Inflammatory macrophage (primary cell): ENCODE measurements around the gene RILPL1.
"Not testable (repeated sequence)": the region's sequence is repeated elsewhere in the genome, so short reads cannot be mapped to it uniquely, and the experiment has no call there.

Source experiments
- DNase-seq, 2 donors: peaks; one replicate each; pipeline ENCODE4 v3.0.0-alpha.2; 2020 to 2022

The RILPL1 gene

GRCh38 chr12:123529686-123530085, 3.8 kb downstream of the RILPL1 start:
- peak; percentile 56 to 66 for DNase-seq

DNA sequence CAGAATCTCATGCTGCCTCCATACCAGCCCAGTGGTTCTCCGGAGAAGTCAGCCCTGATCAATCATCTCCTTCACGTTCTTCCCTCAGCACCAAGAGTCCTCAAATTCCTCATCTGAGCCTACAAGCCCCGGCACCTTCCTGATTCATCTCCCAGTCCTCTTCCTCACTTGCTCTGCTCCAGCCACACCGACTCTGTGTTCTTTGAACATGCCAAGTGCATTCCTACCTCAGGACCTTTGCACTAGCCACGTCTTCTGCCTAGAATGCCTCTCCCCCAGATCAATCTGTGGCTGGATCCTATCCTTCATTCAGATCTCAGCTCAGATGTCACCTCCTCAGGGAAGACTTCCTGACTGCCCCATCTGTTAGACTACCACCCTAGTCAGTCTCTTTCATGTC, 4.7 kb downstream of the RILPL1 start:
- DNase-seq, result no peak

DNA sequence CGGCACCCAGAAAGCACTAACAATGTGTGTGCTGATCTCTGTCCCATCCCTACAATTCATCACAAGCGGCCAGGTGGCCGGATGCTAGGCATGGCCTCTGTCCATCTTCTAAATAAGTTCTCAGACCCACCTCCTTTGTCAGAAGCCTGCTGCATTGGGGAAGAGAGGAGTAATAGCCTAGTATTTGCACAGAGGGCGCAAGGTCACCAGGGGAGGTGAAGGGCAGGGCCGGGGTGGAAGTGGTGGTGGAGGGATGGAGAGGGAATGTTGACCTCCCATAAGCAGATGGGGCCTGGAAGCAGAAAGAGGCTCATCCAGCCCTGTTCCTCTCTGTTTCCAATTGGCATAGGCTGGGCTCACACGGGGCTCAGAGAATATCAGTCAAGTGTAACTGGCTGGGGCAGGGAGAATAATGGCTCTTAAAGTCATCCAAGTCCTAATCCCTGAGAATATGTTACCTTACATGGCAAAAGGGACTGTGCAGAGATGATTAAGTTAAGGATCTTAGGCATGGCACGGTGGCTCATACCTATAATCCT, 6.9 kb downstream of the RILPL1 start:
- DNase-seq, result no peak

DNA sequence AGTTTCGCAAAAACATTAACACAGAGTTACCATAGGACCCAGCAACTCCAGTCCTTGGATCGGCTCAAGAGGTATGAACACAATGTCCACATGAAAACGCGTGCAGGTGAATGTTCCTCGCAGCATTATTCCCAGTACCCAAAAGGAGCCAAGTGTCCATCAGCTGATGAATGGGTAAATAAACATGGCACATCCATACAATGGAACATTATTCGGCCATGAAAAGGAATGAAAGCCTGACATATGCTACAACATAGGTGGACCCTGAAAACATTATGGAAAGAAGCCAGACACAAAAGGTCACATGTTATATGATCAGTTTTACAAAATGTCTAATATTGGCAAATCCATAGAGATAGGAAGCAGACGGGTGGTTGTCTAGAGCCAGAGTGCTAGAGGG, 9.1 kb downstream of the RILPL1 start:
- no peak for DNase-seq

DNA sequence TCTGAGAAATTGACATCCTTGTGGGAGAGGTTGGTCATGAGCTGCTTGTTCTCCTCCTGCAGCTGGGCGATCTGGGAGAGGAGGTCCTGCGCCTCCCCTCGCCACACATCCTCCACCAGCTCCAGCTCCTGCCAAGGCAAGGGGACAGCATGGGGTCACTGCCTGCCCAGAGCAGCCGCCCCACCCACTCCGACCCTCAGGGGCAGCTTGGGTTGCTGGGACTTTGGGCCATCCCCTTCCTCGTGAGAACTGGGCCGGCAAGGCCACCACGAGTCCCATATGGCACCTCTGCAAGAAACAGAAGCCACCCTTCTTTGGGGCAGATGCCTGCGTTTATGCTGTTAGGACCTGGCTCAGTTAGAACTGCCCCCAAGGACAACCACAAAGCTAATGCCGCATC, 10.0 kb downstream of the RILPL1 start:
- DNase-seq, result no peak

GRCh38 chr12:123522164-123522563, 11.4 kb downstream of the RILPL1 start:
- no peak for DNase-seq

DNA sequence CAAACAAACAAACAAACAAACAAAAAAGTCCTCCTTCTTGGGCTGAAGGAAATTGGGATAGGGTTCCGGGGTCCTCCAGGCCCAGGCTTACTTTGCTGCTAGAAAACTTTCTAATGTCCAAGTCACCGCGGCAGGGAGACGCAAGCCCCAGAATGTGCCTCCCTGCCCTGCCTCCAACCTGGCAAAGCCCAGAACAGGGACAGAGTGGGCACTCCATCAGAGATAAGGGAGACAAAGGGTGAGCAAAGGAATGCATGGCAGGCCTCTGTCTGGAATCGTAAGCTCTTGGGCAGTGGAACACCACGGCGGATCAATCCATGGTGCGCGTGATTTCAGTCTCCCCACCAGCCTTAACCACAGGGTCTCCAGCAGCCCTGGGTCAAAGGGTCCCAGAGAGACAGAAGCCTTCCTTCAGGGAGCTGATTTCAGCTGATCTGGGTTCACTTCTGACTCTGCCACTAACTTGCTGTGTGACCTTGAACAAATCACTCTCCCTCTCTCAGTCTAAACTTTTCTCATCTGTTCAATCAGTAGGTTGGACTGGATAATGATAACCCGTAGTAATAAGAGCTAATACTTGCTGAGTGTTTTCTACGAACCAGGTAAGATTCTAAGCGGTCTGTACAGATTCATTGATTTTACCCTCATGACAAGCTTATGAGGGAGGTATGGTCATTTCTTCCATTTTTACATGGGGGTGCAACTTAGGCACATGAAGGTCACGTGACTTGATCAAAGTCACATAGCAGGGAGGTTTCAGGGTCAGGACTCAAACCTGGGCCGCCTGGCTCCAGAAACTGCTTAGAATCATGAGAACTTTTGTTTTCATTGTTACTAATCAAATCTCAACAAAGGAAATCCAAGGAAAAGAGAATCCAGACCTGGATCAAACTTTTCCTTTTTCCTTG, 12.7 kb downstream of the RILPL1 start:
- DNase-seq, result no peak

- peak; percentile 47 to 56 for DNase-seq
Measured at GRCh38 chr12:123519141-123520001, 14.1 kb downstream of the RILPL1 start.

GRCh38 chr12:123516216-123516780, 17.2 kb downstream of the RILPL1 start:
- DNase-seq, result no peak

DNA sequence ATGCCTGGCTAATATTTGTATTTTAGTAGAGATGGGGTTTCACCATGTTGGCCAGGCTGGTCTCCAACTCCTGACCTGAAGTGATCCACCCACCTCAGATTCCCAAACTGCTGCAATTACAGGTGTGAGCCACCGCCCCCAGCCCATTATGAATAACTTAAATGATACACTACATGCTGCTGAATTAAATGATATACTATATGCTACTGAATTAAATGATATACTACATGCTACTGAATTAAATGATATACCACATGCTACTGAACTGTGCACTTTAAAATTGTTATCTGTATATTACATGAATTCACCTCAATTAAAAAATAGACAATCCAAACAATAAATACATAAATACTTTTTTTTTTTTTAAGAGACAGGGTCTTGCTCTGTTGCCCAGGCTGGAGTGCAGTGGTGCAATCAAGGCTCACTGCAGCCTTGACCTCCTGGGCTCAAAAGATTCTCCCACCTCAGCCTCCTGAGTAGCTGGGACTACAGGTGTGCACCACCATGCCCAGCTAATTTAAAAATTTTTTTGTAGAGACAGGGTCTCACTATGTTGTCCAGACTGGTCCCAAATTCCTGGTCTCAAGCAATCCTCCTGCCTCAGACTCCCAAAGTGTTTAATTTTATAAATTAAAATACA, 18.8 kb downstream of the RILPL1 start:
- not testable (repeated sequence) for DNase-seq

- no peak for DNase-seq
Measured at GRCh38 chr12:123513805-123514204, 19.7 kb downstream of the RILPL1 start.

GRCh38 chr12:123512838-123513665, 20.5 kb downstream of the RILPL1 start:
- DNase-seq, result no peak

DNA sequence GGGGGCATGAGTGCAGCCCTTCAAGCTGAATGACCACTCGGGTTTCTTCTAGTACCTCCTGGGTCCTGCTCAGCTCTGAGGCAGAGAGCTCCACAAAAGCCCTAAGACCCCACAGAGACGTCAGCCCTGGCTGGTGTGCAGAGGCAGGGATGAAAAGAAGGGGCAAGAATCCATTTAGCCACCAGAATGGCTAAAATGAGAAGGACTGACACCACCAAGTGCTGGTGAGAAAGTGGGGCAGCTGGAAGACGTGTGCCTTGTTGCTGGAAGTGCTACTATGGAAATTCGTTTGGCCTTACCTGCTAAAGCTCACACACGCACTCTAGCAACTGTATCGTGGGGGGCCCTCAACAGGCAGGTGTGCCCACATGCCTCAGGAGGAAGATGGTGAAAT, 26.7 kb downstream of the RILPL1 start:
- DNase-seq, result no peak

- no peak for DNase-seq
Measured at GRCh38 chr12:123506059-123506842, 27.3 kb downstream of the RILPL1 start.

DNA sequence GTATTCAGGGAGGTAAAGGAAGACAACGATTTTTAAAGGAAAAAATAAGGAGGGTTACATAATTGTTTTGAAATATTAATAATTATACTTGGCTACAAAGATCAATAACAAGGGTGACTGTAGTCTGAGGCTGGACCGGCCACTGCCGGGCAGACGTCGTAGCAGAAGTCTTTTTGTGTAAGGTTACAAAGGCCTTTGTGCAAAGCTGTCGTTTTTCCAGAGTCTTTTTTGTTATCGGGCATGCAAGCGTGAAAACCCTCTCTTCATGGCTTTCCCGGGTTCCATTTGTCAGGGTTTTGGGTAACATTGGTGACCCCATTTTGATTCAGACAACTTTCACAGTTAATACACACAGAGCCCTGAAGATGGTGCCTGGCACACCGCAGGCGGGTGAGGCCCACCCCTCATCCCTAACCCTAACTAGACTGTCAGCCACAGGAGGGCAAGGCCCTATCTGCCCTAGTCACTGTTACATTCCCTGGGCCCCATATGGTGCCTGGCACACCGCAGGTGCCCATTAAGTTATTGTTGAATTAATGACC, 31.3 kb downstream of the RILPL1 start:
- no peak for DNase-seq

GRCh38 chr12:123499332-123499731, 34.2 kb downstream of the RILPL1 start:
- DNase-seq, result no peak

GRCh38 chr12:123498126-123498825, 35.2 kb downstream of the RILPL1 start:
- DNase-seq, result no peak

DNA sequence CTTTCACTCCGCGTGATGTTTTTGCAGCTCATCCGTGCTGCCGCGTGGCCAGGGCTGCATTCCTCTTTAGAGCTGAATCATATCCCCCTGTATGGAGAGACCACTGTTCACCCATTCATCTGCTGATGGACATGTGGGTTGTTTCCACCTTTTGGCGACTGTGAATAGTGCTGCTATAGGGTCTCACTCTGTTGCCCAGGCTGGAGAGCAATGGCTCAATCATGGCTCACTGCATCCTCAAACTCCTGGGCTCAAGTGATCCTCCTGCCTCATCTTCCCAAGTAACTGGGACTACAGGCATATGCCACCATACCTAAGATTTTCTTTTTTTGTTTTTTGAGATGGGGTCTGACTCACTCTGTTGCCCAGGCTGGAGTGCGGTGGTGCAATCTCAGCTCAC, 36.5 kb downstream of the RILPL1 start:
- DNase-seq, result no peak

- no peak for DNase-seq
Measured at GRCh38 chr12:123494124-123494851, 39.2 kb downstream of the RILPL1 start.
